HepG2 (cell line): ENCODE data around the gene BABAM1. TPM values are rescaled to one million over a fixed set of nuclear protein-coding genes. Genes with fewer than 3 reads are reported as not detected.

Experiments used
- ARNT2 ChIP-seq: sonication (generic); formaldehyde crosslinking; IDR thresholded peaks from 2 replicates; pipeline ENCODE4 v1.8.0; 2022; ENCODE audit warnings: mild to moderate bottlenecking, low read depth, missing genetic modification reagents, moderate library complexity
- CHD4 ChIP-seq: fragments of 200-600 bp; sonication (generic); IDR thresholded peaks from 2 replicates; pipeline ENCODE4 v1.7.0; 2017; ENCODE audit warnings: mild to moderate bottlenecking, low read length, borderline replicate concordance
- MAFF ChIP-seq: IDR thresholded peaks from 2 replicates; pipeline ENCODE4 v1.6.1; 2011; ENCODE audit warnings: low read depth, low read length, improper control_type of control experiment
- MIXL1 ChIP-seq: IDR thresholded peaks from 2 replicates; pipeline ENCODE4 v1.6.1; 2016
- MXD4 ChIP-seq: IDR thresholded peaks from 2 replicates; pipeline ENCODE4 v1.6.1; 2016; ENCODE audit warnings: mild to moderate bottlenecking, missing biosample characterization, missing genetic modification reagents
- MXI1 ChIP-seq: IDR thresholded peaks from 3 replicates; pipeline ENCODE4 v1.6.1; 2012; ENCODE audit warnings: low read depth, low read length, inconsistent platforms, borderline replicate concordance
- NCOA5 ChIP-seq: sonication (generic); formaldehyde crosslinking; IDR thresholded peaks from 2 replicates; pipeline ENCODE4 v1.4.0; 2020; ENCODE audit warnings: missing genetic modification reagents
- NR2C2 ChIP-seq: sonication (generic); formaldehyde crosslinking; IDR thresholded peaks from 2 replicates; pipeline ENCODE4 v1.4.0; 2020; ENCODE audit warnings: missing genetic modification reagents, mild to moderate bottlenecking, moderate library complexity, borderline replicate concordance
- RBAK ChIP-seq: sonication (generic); formaldehyde crosslinking; IDR thresholded peaks from 2 replicates; pipeline ENCODE4 v1.5.1; 2020; ENCODE audit warnings: mild to moderate bottlenecking, missing genetic modification reagents
- SRSF1 ChIP-seq: fragments of 200-400 bp; formaldehyde crosslinking; optimal IDR thresholded peaks from 2 replicates; pipeline ENCODE3; 2017; ENCODE audit warnings: mild to moderate bottlenecking, low read depth, low read length, moderate library complexity
- TFE3 ChIP-seq: IDR thresholded peaks from 2 replicates; pipeline ENCODE4 v1.6.1; 2016
- TP53 ChIP-seq: sonication (generic); formaldehyde crosslinking; conservative IDR thresholded peaks from 2 replicates; pipeline ENCODE4 v1.4.0; 2020; ENCODE audit warnings: missing genetic modification reagents
- ZNF124 ChIP-seq: sonication (generic); formaldehyde crosslinking; IDR thresholded peaks from 2 replicates; pipeline ENCODE4 v1.4.0; 2020; ENCODE audit warnings: missing genetic modification reagents
- ZNF264 ChIP-seq: sonication (generic); formaldehyde crosslinking; IDR thresholded peaks from 2 replicates; pipeline ENCODE4 v1.4.0; 2020; ENCODE audit warnings: missing genetic modification reagents
- ZNF343 ChIP-seq: sonication (generic); formaldehyde crosslinking; IDR thresholded peaks from 2 replicates; pipeline ENCODE4 v1.4.0; 2020; ENCODE audit warnings: mild to moderate bottlenecking, missing genetic modification reagents
- ZNF510 ChIP-seq: sonication (generic); formaldehyde crosslinking; IDR thresholded peaks from 2 replicates; pipeline ENCODE4 v1.4.0; 2020; ENCODE audit warnings: low read depth, mild to moderate bottlenecking, missing genetic modification reagents
- ZNF616 ChIP-seq: sonication (generic); formaldehyde crosslinking; IDR thresholded peaks from 2 replicates; pipeline ENCODE4 v1.5.0; 2020; ENCODE audit warnings: low read depth, mild to moderate bottlenecking, missing genetic modification reagents
- ZNF709 ChIP-seq: sonication (generic); formaldehyde crosslinking; IDR thresholded peaks from 2 replicates; pipeline ENCODE4 v1.5.0; 2020; ENCODE audit warnings: mild to moderate bottlenecking, missing genetic modification reagents
- ZNF775 ChIP-seq: sonication (generic); formaldehyde crosslinking; IDR thresholded peaks from 2 replicates; pipeline ENCODE4 v1.4.0; 2020; ENCODE audit warnings: missing genetic modification reagents, mild to moderate bottlenecking, moderate library complexity, borderline replicate concordance
- ZNF781 ChIP-seq: sonication (generic); formaldehyde crosslinking; IDR thresholded peaks from 2 replicates; pipeline ENCODE4 v1.5.1; 2020; ENCODE audit warnings: borderline replicate concordance, mild to moderate bottlenecking, missing genetic modification reagents; ENCODE audit errors: not compliant biosample characterization
- ZNF891 ChIP-seq: sonication (generic); formaldehyde crosslinking; IDR thresholded peaks from 2 replicates; pipeline ENCODE4 v1.5.0; 2020; ENCODE audit warnings: mild to moderate bottlenecking, missing genetic modification reagents
- polyA plus RNA-seq, 8 experiments: library from polyadenylated mRNA; depleted of rRNA in 3 of 8; stranded (reverse) in 7 of 8; unstranded in 1 of 8; fragments of >200 nt; fragmentation: Illumina TruSeq in 4 of 8; extraction: Trizol in 4 of 8; gene quantifications; 2 replicates each; pipeline versions ENCODE4 v1.2.1 to v1.2.3, GENCODE V29; 2011 to 2016; ENCODE audit warnings: low read depth in 4 of 8, missing spikeins in 1 of 8, mixed read lengths in 1 of 8; ENCODE audit not compliant: insufficient read depth in 1 of 8
- total RNA-seq, 5 experiments: library from RNA; depleted of rRNA; stranded (reverse); fragments of >200 nt; fragmentation: Illumina TruSeq; extraction: Trizol; gene quantifications; 2 replicates each; pipeline ENCODE4 v1.2.3, GENCODE V29; 2016; ENCODE audit warnings: low read depth in 1 of 5
- TF ChIP-seq, protein P1 (sequence below): sonication (generic); formaldehyde crosslinking; IDR thresholded peaks from 2 replicates; pipeline ENCODE4 v1.5.0; 2020; ENCODE audit warnings: missing genetic modification reagents
- TF ChIP-seq, protein P2 (sequence below): sonication (generic); formaldehyde crosslinking; IDR thresholded peaks from 2 replicates; pipeline ENCODE4 v1.5.0; 2020; ENCODE audit warnings: mild to moderate bottlenecking, missing genetic modification reagents

The BABAM1 gene
- total and polyA plus RNA-seq, 2 of the 13 experiments (the other 11 are each of a cell fraction or from before 2014, with no cell fraction given): 70.0 to 82.0 TPM

GRCh38 chr19:17303167-17303939 lies 36.1 kb downstream of the BABAM1 start, which contains the start of gene ABHD8 (continued):
- TF ChIP-seq TFE3 (CRISPR knock-in tag) (no peak), MXD4 (CRISPR knock-in tag) (peak; percentile 58; the same call in 1 of the 2 replicates), SRSF1 (no peak), ZNF616 (no peak), ZNF781 (CRISPR knock-in tag) (peak; percentile 15), ZNF124 (no peak), ZNF264 (CRISPR knock-in tag) (no peak), NCOA5 (CRISPR knock-in tag) (no peak), ZNF510 (CRISPR knock-in tag) (no peak), ZNF709 (CRISPR knock-in tag) (no peak), CHD4 (peak; percentile 73; the same call in 1 of the 2 replicates), ARNT2 (CRISPR knock-in tag) (peak; percentile 33; the same call in 1 of the 2 replicates), RBAK (CRISPR knock-in tag) (no peak), NR2C2 (CRISPR knock-in tag) (peak; percentile 65), ZNF775 (CRISPR knock-in tag) (no peak), ZNF891 (CRISPR knock-in tag) (no peak), MAFF (no peak), ZNF343 (no peak), MXI1 (peak; percentile 59; the same call in 1 of the 3 replicates), TP53 (CRISPR knock-in tag) (no peak), MIXL1 (CRISPR knock-in tag) (no peak)
- TF ChIP-seq, protein P1, sequence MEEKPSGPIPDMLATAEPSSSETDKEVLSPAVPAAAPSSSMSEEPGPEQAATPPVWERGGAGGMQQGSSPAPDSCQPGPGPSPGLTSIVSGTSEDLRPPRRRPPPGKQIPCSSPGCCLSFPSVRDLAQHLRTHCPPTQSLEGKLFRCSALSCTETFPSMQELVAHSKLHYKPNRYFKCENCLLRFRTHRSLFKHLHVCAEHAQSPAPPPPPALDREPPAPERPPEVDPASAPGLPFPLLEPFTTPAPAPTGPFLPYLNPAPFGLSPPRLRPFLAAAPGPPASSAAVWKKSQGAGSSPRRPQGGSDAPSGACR: 0 out of 2 replicates have a peak, but pooled peaks have one; percentile 42
- TF ChIP-seq, protein P2, sequence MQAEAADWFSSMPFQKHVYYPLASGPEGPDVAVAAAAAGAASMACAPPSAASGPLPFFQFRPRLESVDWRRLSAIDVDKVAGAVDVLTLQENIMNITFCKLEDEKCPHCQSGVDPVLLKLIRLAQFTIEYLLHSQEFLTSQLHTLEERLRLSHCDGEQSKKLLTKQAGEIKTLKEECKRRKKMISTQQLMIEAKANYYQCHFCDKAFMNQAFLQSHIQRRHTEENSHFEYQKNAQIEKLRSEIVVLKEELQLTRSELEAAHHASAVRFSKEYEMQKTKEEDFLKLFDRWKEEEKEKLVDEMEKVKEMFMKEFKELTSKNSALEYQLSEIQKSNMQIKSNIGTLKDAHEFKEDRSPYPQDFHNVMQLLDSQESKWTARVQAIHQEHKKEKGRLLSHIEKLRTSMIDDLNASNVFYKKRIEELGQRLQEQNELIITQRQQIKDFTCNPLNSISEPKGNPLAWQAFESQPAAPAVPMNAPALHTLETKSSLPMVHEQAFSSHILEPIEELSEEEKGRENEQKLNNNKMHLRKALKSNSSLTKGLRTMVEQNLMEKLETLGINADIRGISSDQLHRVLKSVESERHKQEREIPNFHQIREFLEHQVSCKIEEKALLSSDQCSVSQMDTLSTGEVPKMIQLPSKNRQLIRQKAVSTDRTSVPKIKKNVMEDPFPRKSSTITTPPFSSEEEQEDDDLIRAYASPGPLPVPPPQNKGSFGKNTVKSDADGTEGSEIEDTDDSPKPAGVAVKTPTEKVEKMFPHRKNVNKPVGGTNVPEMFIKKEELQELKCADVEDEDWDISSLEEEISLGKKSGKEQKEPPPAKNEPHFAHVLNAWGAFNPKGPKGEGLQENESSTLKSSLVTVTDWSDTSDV: no peak
